Measurements from ENCODE around the gene PIAS4.
"Not testable (repeated sequence)": the region's sequence is repeated elsewhere in the genome, so short reads cannot be mapped to it uniquely, and the experiment has no call there.

GRCh38 chr19:4000798-4001197, 6.7 kb upstream of the PIAS4 start:
- TF ChIP-seq POLR2AphosphoS5 (IDR thresholded peaks at IDR 0.05; ENCODE audit: insufficient read depth, low read depth, low read length); MAX (IDR thresholded peaks at IDR 0.05; ENCODE audit: insufficient read depth, insufficient read length); CTCF (IDR thresholded peaks at IDR 0.05; ENCODE audit: extremely low read depth in 1 of 2, insufficient read depth in 1 of 2, low read depth in 1 of 2, low read length in 2 of 2); EZH2 (IDR thresholded peaks at IDR 0.05; ENCODE audit: borderline replicate concordance, low read depth, low read length, severe bottlenecking); MYC (IDR thresholded peaks at IDR 0.05; ENCODE audit: low read depth, low read length); POLR2A (IDR thresholded peaks at IDR 0.05; ENCODE audit: low read depth, low read length); FOS (IDR thresholded peaks at IDR 0.05; ENCODE audit: borderline replicate concordance, insufficient read depth, low read length); JUN (IDR thresholded peaks at IDR 0.05; ENCODE audit: borderline replicate concordance, insufficient read depth, insufficient read length, low read depth); GATA2 (IDR thresholded peaks at IDR 0.05; ENCODE audit: insufficient read depth, insufficient read length, low read depth, low read length): not testable (repeated sequence)
